GM12891 (cell line): ENCODE data around the gene DCDC2B.
A peak's percentile ranks its signal among the peaks of the same experiment; 100 is the strongest.

Experiments
- POLR2A ChIP-seq: IDR thresholded peaks from 2 replicates; pipeline ENCODE4 v1.6.1; 2011; ENCODE audit warnings: low read depth, low read length, control low read depth
- POLR2AphosphoS5 ChIP-seq: IDR thresholded peaks from 2 replicates; pipeline ENCODE4 v1.6.1; 2011; ENCODE audit warnings: low read depth, low read length, control low read depth
- POU2F2 ChIP-seq: IDR thresholded peaks from 2 replicates; pipeline ENCODE4 v1.6.1; 2011; ENCODE audit warnings: low read depth, mild to moderate bottlenecking, control low read depth, low read length, moderate library complexity
- SPI1 ChIP-seq: IDR thresholded peaks from 2 replicates; pipeline ENCODE4 v1.6.1; 2011; ENCODE audit warnings: low read depth, low read length, control low read depth
- TAF1 ChIP-seq: IDR thresholded peaks from 2 replicates; pipeline ENCODE4 v1.6.1; 2011; ENCODE audit warnings: low read depth, low read length, control low read depth

DNA sequence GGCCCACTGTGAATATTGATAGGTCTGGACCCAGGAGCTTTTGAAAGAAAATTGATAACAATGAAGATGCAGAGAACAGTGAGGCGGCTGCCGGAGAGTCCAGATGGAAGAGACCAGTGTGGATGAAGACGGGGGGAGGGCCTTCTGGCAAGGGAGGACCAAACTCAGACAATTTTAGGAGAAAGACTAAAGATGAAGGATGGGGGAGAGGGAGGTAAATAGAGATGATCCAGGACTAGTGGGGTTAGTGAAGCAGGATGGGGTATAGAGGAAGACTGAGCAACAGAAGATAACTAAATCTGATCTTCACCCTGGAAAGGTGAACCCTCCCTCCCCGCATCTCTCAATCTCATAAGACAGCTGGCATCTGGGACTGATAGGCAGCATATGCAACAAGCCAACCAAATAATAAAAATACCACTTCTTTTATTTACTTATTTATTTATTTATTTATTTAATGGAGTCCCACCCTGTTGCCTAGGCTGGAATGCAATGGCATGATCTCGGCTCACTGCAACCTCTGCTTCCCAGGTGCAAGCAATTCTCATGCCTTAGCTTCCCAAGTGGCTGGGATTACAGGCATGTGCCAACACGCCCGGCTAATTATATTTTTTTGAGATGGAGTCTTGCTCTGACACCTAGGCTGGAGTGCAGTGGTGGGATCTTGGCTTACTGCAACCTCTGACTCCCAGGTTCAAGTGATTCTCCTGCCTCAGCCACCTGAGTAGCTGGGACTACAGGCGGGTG, 23.8 kb downstream of the DCDC2B start:
- TF ChIP-seq POLR2AphosphoS5 (0 out of 2 replicates have a peak, but pooled peaks have one; percentile 32), POLR2A (no peak), POU2F2 (no peak), SPI1 (no peak), TAF1 (no peak)
